Upper lobe of left lung (tissue), 4 donors: Measurements from ENCODE around the gene FAM200B.

Experiments used
- POLR2A ChIP-seq, 4 donors: fragments of 450-650 bp; IDR thresholded peaks; one replicate each; pipeline ENCODE4 v1.5.1; 2016 to 2017; ENCODE audit warnings: antibody characterized with exemption in 4 of 4, mild to moderate bottlenecking in 2 of 4
- TF ChIP-seq, protein P1 (sequence below), 6 experiments: fragments of 450-650 bp in 4 of 6; fragments of 200-600 bp in 2 of 6; sonication (generic) in 2 of 6; IDR thresholded peaks; one replicate each; pipeline ENCODE4 v1.5.1; 2016 to 2019; ENCODE audit warnings: antibody characterized with exemption in 6 of 6

DNA sequence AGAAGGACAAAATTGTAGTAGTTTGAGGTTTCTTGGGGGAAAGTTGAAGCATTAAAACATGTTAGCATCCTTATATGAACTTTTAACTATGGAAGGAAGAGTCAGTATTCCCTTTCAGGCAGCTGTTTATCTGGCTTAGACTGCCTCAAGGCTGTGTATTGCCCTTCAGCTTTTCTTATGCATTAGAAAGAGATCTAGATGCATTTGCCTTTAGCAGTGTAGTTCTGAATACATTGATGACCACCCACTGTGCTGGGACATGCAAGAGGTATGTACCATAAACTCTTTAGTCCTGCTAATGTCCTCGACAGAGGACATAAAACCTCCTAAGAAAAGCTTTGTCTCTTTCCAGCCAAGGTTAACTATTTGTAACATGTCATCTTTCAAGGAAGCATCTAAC lies 2.9 kb downstream of the FAM200B start:
- TF ChIP-seq POLR2A (IDR thresholded peaks at IDR 0.05): no peak
- TF ChIP-seq, protein P1, sequence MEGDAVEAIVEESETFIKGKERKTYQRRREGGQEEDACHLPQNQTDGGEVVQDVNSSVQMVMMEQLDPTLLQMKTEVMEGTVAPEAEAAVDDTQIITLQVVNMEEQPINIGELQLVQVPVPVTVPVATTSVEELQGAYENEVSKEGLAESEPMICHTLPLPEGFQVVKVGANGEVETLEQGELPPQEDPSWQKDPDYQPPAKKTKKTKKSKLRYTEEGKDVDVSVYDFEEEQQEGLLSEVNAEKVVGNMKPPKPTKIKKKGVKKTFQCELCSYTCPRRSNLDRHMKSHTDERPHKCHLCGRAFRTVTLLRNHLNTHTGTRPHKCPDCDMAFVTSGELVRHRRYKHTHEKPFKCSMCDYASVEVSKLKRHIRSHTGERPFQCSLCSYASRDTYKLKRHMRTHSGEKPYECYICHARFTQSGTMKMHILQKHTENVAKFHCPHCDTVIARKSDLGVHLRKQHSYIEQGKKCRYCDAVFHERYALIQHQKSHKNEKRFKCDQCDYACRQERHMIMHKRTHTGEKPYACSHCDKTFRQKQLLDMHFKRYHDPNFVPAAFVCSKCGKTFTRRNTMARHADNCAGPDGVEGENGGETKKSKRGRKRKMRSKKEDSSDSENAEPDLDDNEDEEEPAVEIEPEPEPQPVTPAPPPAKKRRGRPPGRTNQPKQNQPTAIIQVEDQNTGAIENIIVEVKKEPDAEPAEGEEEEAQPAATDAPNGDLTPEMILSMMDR (IDR thresholded peaks at IDR 0.05): no peak
